ENCODE measurements around the gene RCOR3. TPM values are rescaled to one million over a fixed set of nuclear protein-coding genes. Genes with fewer than 3 reads are reported as not detected.
"Not testable (repeated sequence)": the region's sequence is repeated elsewhere in the genome, so short reads cannot be mapped to it uniquely, and the experiment has no call there.

Gene RCOR3
- total RNA-seq, result 10 to 100 TPM; 52.4 to 70.7 TPM
- polyA plus RNA-seq, result 10 to 100 TPM; 12.5 to 29.4 TPM
- long read RNA-seq, donor 1, partial matches to known transcripts, result 0 of 15 reads
- long read RNA-seq, donor 1, other reads (novel, unspliced or antisense), result 12 of 15 reads
- long read RNA-seq, donor 2, partial matches to known transcripts, result 2 of 20 reads
- long read RNA-seq, donor 2, other reads (novel, unspliced or antisense), result 12 of 20 reads

DNA sequence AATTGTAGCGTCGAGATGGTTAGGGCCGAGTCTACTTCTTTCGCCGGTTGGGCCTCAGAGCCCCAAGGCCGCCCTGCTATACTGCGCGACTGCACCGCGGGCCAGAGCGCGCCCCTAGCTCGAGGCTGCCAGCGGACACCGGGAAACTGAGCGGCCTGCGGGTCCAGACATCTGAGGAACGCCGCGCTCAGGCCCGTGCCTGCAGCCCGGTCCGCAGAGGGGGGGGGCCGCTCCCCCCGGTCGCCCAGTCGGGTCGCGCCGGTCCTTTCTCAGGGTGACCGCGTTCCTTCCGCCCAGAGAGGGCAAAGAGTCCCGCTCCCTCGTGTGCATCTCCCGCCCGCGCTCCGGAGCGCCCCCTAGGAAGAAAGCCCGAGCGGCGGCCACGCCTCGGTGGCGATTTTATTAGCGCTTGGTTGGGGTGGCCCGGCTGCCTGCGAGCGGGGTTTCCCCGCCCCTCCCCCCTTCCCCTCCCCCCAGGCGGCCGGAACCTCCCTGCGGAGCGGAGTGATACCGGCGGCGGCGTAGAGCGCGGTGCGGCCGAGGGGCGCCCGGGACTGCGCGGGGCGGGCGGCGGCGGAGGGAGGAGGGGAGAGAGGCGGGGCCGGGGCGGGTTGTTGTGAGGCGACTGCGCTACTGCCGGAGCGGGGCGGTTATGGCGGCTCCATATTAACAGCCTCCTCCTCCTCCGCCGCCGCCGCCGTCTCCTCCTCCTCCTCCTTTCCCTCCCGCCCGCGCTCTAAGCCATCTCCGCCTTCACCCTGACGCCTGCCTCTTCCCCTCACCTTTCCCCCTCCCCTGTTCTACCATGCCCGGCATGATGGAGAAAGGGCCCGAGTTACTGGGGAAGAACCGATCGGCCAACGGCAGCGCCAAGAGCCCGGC lies at the start of gene RCOR3:
Gene RCOR3 (plus strand): TSS at position 611 of the 882 bp plus-strand sequence. CDS start 195 bp downstream, at position 806.
- ATAC-seq (ENCODE audit: low FRiP score), result peak; percentile 96
- Histone ChIP-seq H3K27ac (ENCODE audit: low read depth in 1 of 2, low read length in 2 of 2) (peak within 1 kb of the TSS; percentile 95 to 99), H3K4me3 (ENCODE audit: low read length in 2 of 2) (peak within 1 kb of the TSS; percentile 62 to 87), H3K36me3 (ENCODE audit: control insufficient read depth in 1 of 2, insufficient read depth in 2 of 2, low read length in 1 of 2) (no peaks in the 10 kb centered on the region), H3K9me3 (ENCODE audit: control insufficient read depth, low read length) (no peaks in the 10 kb centered on the region), H3K4me1 (ENCODE audit: control insufficient read depth in 1 of 2, insufficient read depth in 2 of 2, low read length in 2 of 2) (peaks cover 0 to 8% of the 10 kb centered on the region in 2 donors), H3K27me3 (ENCODE audit: control insufficient read depth in 1 of 2, insufficient read depth in 2 of 2, low read length in 1 of 2) (no peaks in the 10 kb centered on the region)
- WGBS, 2 donors, result 0 to 1% methylated on average over 47 to 97 of the region's 97 CpGs
- intact Hi-C loops (cut with DNase I), result no loop called here
- DNase-seq, result peak; percentile 97 to 98

GRCh38 chr1:211210052-211210451 lies 49.1 kb upstream of the RCOR3 start:
- H3K27ac ChIP-seq (ENCODE audit: low read depth in 1 of 2, low read length in 2 of 2), result no peak overlapping the region
- DNase-seq, result no peak
- intact Hi-C loops (cut with DNase I), result no loop called here
- no peak for ATAC-seq (ENCODE audit: low FRiP score)
- WGBS, 2 donors, result 96 to 97% methylated on average over 5 of the region's 5 CpGs
- H3K4me1 ChIP-seq (ENCODE audit: control insufficient read depth in 1 of 2, insufficient read depth in 2 of 2, low read length in 2 of 2), result no peaks in the 10 kb centered on the region
- H3K27me3 ChIP-seq (ENCODE audit: control insufficient read depth in 1 of 2, insufficient read depth in 2 of 2, low read length in 1 of 2), result no peaks in the 10 kb centered on the region
- no peak overlapping the region for H3K4me3 ChIP-seq (ENCODE audit: low read length in 2 of 2)
- peaks cover 7% of the 10 kb centered on the region for H3K9me3 ChIP-seq (ENCODE audit: control insufficient read depth, low read length)
- H3K36me3 ChIP-seq (ENCODE audit: control insufficient read depth in 1 of 2, insufficient read depth in 2 of 2, low read length in 1 of 2), result no peaks in the 10 kb centered on the region

DNA sequence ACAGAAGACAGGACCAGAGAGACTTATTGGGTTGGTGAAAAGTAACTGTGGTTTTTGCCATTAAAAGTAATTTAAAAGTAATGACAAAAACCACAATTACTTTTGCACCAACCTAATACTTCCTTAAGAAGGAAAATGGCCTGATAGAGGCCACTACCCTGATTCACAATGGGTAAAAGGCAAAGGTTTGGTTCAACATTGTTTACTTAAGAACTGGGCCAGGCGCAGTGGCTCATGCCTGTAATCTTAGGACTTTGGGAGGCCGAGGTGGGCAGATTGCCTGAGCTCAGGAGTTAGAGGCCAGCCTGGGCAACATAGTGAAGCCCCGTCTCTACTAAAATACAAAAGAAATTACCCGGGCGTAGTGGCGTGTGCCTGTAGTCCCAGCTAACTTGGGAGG lies 48.2 kb upstream of the RCOR3 start:
- H3K4me1 ChIP-seq (ENCODE audit: control insufficient read depth in 1 of 2, insufficient read depth in 2 of 2, low read length in 2 of 2), result no peaks in the 10 kb centered on the region
- peaks cover 7% of the 10 kb centered on the region for H3K9me3 ChIP-seq (ENCODE audit: control insufficient read depth, low read length)
- no peak for ATAC-seq (ENCODE audit: low FRiP score)
- intact Hi-C loops (cut with DNase I), result no loop called here
- DNase-seq, result no peak
- no peak overlapping the region for H3K4me3 ChIP-seq (ENCODE audit: low read length in 2 of 2)
- H3K36me3 ChIP-seq (ENCODE audit: control insufficient read depth in 1 of 2, insufficient read depth in 2 of 2, low read length in 1 of 2), result no peaks in the 10 kb centered on the region
- H3K27me3 ChIP-seq (ENCODE audit: control insufficient read depth in 1 of 2, insufficient read depth in 2 of 2, low read length in 1 of 2), result no peaks in the 10 kb centered on the region
- H3K27ac ChIP-seq (ENCODE audit: low read depth in 1 of 2, low read length in 2 of 2), result no peak overlapping the region
- 74% methylated on average over 6 of the region's 6 CpGs for WGBS, 2 donors

DNA sequence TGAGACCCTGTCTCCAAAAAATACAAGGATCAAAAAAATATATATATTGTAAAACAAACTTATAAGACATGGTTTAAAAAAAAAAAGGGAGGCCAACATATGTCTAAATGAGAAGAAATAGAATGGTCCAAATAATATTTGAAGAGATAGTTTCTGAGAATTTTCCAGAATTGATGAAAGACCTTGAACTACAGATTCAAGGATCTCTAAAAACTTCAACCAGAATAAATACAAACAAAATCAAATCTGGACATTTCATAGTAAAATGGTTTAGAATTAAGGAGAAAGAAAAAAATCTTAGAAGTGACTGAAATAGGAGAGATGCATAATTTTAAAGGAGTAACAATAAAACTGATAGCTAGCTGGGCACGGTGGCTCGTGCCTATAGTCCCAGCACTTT lies 45.5 kb upstream of the RCOR3 start:
- H3K4me1 ChIP-seq (ENCODE audit: control insufficient read depth in 1 of 2, insufficient read depth in 2 of 2, low read length in 2 of 2), result no peaks in the 10 kb centered on the region
- no peaks in the 10 kb centered on the region for H3K27me3 ChIP-seq (ENCODE audit: control insufficient read depth in 1 of 2, insufficient read depth in 2 of 2, low read length in 1 of 2)
- H3K4me3 ChIP-seq (ENCODE audit: low read length in 2 of 2), result no peak overlapping the region
- ATAC-seq (ENCODE audit: low FRiP score) (no peak), DNase-seq (no peak)
- no peak overlapping the region for H3K27ac ChIP-seq (ENCODE audit: low read depth in 1 of 2, low read length in 2 of 2)
- intact Hi-C loops (cut with DNase I), result no loop called here
- peaks cover 3% of the 10 kb centered on the region for H3K9me3 ChIP-seq (ENCODE audit: control insufficient read depth, low read length)
- 86 to 94% methylated on average over 2 of the region's 2 CpGs for WGBS, 2 donors
- H3K36me3 ChIP-seq (ENCODE audit: control insufficient read depth in 1 of 2, insufficient read depth in 2 of 2, low read length in 1 of 2), result no peaks in the 10 kb centered on the region

DNA sequence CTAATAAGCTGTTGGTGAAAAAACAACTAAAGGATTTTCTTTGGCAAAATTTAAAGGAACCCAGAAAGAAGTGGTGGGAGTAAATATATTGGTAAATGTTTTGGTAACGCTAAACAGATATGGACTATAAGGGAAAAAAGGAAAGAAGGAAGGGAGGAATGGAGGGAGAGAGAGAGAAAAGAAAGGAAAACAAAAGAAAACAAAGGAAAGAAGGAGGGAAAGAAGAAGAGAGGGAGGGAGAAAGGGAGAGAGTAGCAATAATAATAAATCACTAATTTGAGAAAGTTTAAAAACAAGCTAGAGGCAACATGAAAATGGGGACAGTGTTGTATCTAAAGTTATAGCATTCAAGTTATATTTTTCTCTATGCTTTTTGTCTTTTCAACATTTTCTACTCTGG lies 43.6 kb upstream of the RCOR3 start:
- no peaks in the 10 kb centered on the region for H3K4me1 ChIP-seq (ENCODE audit: control insufficient read depth in 1 of 2, insufficient read depth in 2 of 2, low read length in 2 of 2)
- peaks cover 3% of the 10 kb centered on the region for H3K9me3 ChIP-seq (ENCODE audit: control insufficient read depth, low read length)
- intact Hi-C loops (cut with DNase I), result no loop called here
- 93 to 96% methylated on average over 1 of the region's 1 CpG for whole genome bisulfite sequencing, 2 donors
- H3K27ac ChIP-seq (ENCODE audit: low read depth in 1 of 2, low read length in 2 of 2), result no peak overlapping the region
- DNase-seq (no peak), ATAC-seq (ENCODE audit: low FRiP score) (no peak)
- H3K27me3 ChIP-seq (ENCODE audit: control insufficient read depth in 1 of 2, insufficient read depth in 2 of 2, low read length in 1 of 2), result no peaks in the 10 kb centered on the region
- H3K4me3 ChIP-seq (ENCODE audit: low read length in 2 of 2), result no peak overlapping the region
- no peaks in the 10 kb centered on the region for H3K36me3 ChIP-seq (ENCODE audit: control insufficient read depth in 1 of 2, insufficient read depth in 2 of 2, low read length in 1 of 2)

GRCh38 chr1:211217392-211217791 lies 41.8 kb upstream of the RCOR3 start:
- no peak overlapping the region for H3K27ac ChIP-seq (ENCODE audit: low read depth in 1 of 2, low read length in 2 of 2)
- intact Hi-C loops (cut with DNase I), result no loop called here

GRCh38 chr1:211222469-211223234 lies 36.5 kb upstream of the RCOR3 start:
- H3K9me3 ChIP-seq (ENCODE audit: control insufficient read depth, low read length); intact Hi-C loops (cut with DNase I); H3K4me3 ChIP-seq (ENCODE audit: low read length in 2 of 2); ATAC-seq (ENCODE audit: low FRiP score); DNase-seq; H3K27me3 ChIP-seq (ENCODE audit: control insufficient read depth in 1 of 2, insufficient read depth in 2 of 2, low read length in 1 of 2); H3K4me1 ChIP-seq (ENCODE audit: control insufficient read depth in 1 of 2, insufficient read depth in 2 of 2, low read length in 2 of 2); H3K36me3 ChIP-seq (ENCODE audit: control insufficient read depth in 1 of 2, insufficient read depth in 2 of 2, low read length in 1 of 2); H3K27ac ChIP-seq (ENCODE audit: low read depth in 1 of 2, low read length in 2 of 2): not testable (repeated sequence)
- 79 to 81% methylated on average over 9 of the region's 9 CpGs for WGBS, 2 donors

More at GRCh38 chr1:211217392-211217791, 41.8 kb upstream of the RCOR3 start:
- Histone ChIP-seq H3K9me3 (ENCODE audit: control insufficient read depth, low read length) (peaks cover 3% of the 10 kb centered on the region), H3K4me3 (ENCODE audit: low read length in 2 of 2) (no peak overlapping the region), H3K27me3 (ENCODE audit: control insufficient read depth in 1 of 2, insufficient read depth in 2 of 2, low read length in 1 of 2) (no peaks in the 10 kb centered on the region), H3K36me3 (ENCODE audit: control insufficient read depth in 1 of 2, insufficient read depth in 2 of 2, low read length in 1 of 2) (no peaks in the 10 kb centered on the region), H3K4me1 (ENCODE audit: control insufficient read depth in 1 of 2, insufficient read depth in 2 of 2, low read length in 2 of 2) (no peaks in the 10 kb centered on the region)
- WGBS, 2 donors, result 82 to 91% methylated on average over 1 of the region's 1 CpG
- ATAC-seq (ENCODE audit: low FRiP score) (no peak), DNase-seq (no peak)

GRCh38 chr1:211228573-211229364 lies 30.4 kb upstream of the RCOR3 start:
- H3K4me3 ChIP-seq (ENCODE audit: low read length in 2 of 2); H3K27me3 ChIP-seq (ENCODE audit: control insufficient read depth in 1 of 2, insufficient read depth in 2 of 2, low read length in 1 of 2); H3K4me1 ChIP-seq (ENCODE audit: control insufficient read depth in 1 of 2, insufficient read depth in 2 of 2, low read length in 2 of 2); H3K9me3 ChIP-seq (ENCODE audit: control insufficient read depth, low read length); intact Hi-C loops (cut with DNase I); DNase-seq; H3K27ac ChIP-seq (ENCODE audit: low read depth in 1 of 2, low read length in 2 of 2); H3K36me3 ChIP-seq (ENCODE audit: control insufficient read depth in 1 of 2, insufficient read depth in 2 of 2, low read length in 1 of 2); ATAC-seq (ENCODE audit: low FRiP score): not testable (repeated sequence)
- WGBS, 2 donors, result 83 to 85% methylated on average over 13 of the region's 13 CpGs
